ENCODE measurements around the gene CRELD2.

- no peak for TF ChIP-seq EZH2 (IDR thresholded peaks at IDR 0.05; ENCODE audit: borderline replicate concordance, low read depth, low read length, severe bottlenecking)
- TF ChIP-seq, protein P1, sequence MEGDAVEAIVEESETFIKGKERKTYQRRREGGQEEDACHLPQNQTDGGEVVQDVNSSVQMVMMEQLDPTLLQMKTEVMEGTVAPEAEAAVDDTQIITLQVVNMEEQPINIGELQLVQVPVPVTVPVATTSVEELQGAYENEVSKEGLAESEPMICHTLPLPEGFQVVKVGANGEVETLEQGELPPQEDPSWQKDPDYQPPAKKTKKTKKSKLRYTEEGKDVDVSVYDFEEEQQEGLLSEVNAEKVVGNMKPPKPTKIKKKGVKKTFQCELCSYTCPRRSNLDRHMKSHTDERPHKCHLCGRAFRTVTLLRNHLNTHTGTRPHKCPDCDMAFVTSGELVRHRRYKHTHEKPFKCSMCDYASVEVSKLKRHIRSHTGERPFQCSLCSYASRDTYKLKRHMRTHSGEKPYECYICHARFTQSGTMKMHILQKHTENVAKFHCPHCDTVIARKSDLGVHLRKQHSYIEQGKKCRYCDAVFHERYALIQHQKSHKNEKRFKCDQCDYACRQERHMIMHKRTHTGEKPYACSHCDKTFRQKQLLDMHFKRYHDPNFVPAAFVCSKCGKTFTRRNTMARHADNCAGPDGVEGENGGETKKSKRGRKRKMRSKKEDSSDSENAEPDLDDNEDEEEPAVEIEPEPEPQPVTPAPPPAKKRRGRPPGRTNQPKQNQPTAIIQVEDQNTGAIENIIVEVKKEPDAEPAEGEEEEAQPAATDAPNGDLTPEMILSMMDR (IDR thresholded peaks at IDR 0.05; ENCODE audit: borderline replicate concordance, extremely low read depth, low read length, poor library complexity, severe bottlenecking), result no peak
Measured at GRCh38 chr22:49949914-49950292, 31.5 kb downstream of the CRELD2 start.
